K562 treated with DMSO at 1 percent for 12 hours (cell line): ENCODE measurements around the gene OR2G2. TPM values are rescaled to one million over a fixed set of nuclear protein-coding genes. Genes with fewer than 3 reads are reported as not detected.

Experiments
- total RNA-seq: library from RNA; unstranded; fragments of 300-600 nt; gene quantifications from 2 replicates; pipeline ENCODE4 v1.2.3, GENCODE V29; 2022; ENCODE audit not compliant: insufficient read depth

Gene OR2G2
- total RNA-seq: not detected in 2 replicates

GRCh38 chr1:247588060-247588459, at the start of gene OR2G2:
OR2G2 (plus strand) TSS chr1:247588360; CDS start chr1:247588360, 0 bp downstream.

GRCh38 chr1:247548769-247549182, 39.4 kb upstream of the OR2G2 start, which contains the start of gene GCSAML:
GCSAML (plus strand) TSS chr1:247549134; CDS start chr1:247549192, 58 bp downstream.

DNA sequence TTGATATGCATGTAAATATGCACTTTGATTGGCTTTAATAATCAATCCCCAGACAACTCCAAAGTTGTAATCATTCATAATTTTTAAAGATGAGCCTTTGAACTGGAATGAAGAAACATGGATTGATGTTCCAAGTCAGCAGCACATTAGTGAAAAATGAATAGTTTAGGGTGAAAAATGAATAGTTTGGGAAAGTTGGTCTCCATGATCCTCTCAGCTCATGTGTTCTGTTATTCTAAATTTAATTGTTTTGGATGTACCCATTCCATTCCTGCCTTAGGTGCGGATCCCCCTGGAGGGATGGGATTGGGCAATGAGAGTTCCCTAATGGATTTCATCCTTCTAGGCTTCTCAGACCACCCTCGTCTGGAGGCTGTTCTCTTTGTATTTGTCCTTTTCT, 17.1 kb downstream of the OR2G2 start, which contains the start of gene OR2G3:
TSS of gene OR2G3 (plus strand) at position 301 of the 400 bp plus-strand sequence. CDS start at position 301, 0 bp downstream.

Other genes with a start within 250 kb of the OR2G2 start
- not detected in 2 replicates for gene NLRP3, start 172.2 kb upstream of the OR2G2 start, total RNA-seq
- gene OR2B11, start 130.3 kb upstream of the OR2G2 start, total RNA-seq: not detected in 2 replicates
- gene OR2C3, start 51.9 kb upstream of the OR2G2 start, total RNA-seq: 0.11 TPM in 1 of 2 replicates, not detected in the other
- gene GCSAML, start 39.2 kb upstream of the OR2G2 start, total RNA-seq: not detected in 2 replicates
- not detected in 2 replicates for gene OR2G3, start 17.2 kb downstream of the OR2G2 start, total RNA-seq
- not detected in 2 replicates for gene OR13G1, start 91.4 kb downstream of the OR2G2 start, total RNA-seq
- not detected in 2 replicates for gene OR6F1, start 128.3 kb downstream of the OR2G2 start, total RNA-seq
- gene OR14K1, start 150.3 kb downstream of the OR2G2 start, total RNA-seq: not detected in 2 replicates
- not detected in 2 replicates for gene OR14A2, start 159.8 kb downstream of the OR2G2 start, total RNA-seq
- gene OR1C1, start 172.2 kb downstream of the OR2G2 start, total RNA-seq: not detected in 2 replicates
- gene OR14A16, start 235.8 kb downstream of the OR2G2 start, total RNA-seq: not detected in 2 replicates